GM19099 (cell line): ENCODE results near the gene NELFA.

Experiments
- POLR2A ChIP-seq: IDR thresholded peaks from 3 replicates; pipeline ENCODE4 v1.6.1; 2011; ENCODE audit warnings: low read depth; ENCODE audit not compliant: insufficient read length; ENCODE audit errors: extremely low read depth

NELFA gene

GRCh38 chr4:1979477-1980196 is 29.1 kb downstream of the NELFA start:
- no peak for TF ChIP-seq POLR2A

GRCh38 chr4:1978741-1979476 is 29.9 kb downstream of the NELFA start:
- no peak for TF ChIP-seq POLR2A

DNA sequence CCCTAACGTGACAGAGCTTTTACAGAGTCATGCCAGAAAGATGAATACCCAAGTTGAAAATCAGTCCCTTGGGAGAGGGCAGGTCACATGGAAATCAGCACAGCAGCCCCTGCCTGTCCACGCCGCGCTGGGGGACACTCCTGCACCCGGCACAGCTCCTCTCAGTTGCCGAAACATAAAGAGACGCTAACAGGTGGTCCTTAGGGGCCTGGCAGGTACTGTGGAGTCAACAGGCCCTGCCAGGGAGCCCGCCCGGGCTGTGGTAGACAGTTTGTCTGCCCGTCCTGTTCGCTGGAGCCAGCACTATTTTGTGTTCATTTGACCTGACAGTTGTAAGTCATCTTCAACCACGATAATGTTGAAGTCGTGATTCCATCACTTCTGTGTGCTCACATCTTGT is 30.5 kb downstream of the NELFA start:
- no peak for TF ChIP-seq POLR2A

DNA sequence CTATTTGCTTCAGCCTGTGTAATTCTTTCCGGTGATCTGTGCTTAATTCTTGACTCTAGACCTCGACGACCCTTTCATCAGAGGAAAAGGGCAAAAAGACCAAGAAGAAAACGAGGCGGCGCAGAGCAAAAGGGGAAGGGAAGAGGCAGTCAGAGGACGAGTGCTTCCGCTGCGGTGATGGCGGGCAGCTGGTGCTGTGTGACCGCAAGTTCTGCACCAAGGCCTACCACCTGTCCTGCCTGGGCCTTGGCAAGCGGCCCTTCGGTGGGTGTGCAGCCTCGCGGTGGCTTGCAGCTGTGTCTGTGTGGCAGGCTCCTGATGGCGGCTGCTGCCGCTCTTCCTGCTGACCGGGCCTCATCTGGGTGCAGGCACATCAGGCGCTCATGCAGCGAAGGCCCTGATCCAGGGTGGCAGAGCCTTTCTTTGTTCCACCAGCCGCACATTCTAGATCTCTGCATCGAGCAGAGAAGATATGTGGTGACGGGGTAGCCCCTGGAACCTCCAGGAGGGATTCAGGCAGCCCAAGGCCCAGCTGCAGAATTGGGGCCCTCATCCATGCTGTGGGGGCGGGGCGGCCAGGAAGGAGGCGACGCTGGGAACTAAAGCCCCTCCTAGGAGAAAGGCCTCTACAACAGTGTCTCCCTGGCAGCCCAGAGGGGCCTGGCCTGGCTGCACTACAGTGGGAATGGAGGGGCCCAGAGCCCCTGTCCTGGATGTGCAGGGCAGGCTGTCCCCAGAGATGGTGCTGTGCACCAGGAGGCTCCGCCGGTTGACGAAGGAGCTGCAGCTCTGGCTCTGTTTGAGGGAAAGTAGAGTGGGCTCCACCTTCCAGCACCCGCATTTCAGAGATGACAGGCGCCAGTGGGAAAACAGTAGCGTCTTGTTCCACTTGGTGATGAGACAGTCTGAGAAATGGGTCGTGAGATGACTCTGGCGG is 32.1 kb downstream of the NELFA start:
- no peak for TF ChIP-seq POLR2A

GRCh38 chr4:1975880-1976279 is 32.9 kb downstream of the NELFA start:
- no peak for TF ChIP-seq POLR2A

- no peak for TF ChIP-seq POLR2A
These were observed 33.4 kb downstream of the NELFA start for GRCh38 chr4:1975391-1975801.

DNA sequence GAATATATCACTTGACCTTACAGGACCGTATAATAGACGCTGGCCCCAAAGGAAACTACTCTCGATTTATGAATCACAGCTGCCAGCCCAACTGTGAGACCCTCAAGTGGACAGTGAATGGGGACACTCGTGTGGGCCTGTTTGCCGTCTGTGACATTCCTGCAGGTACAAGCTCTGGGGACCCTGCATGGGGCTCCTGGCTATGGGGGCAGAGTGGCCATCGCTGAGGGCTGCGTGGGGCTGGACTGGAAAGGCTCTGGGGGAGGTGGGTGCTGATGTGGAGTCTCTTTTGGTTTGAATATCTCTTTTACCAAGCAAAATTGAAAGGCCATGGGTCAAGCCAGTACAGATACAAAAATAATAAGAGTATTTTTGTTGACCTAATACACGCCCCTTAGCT is 33.9 kb downstream of the NELFA start:
- no peak for TF ChIP-seq POLR2A

GRCh38 chr4:1973661-1974060 is 35.1 kb downstream of the NELFA start:
- no peak for TF ChIP-seq POLR2A

DNA sequence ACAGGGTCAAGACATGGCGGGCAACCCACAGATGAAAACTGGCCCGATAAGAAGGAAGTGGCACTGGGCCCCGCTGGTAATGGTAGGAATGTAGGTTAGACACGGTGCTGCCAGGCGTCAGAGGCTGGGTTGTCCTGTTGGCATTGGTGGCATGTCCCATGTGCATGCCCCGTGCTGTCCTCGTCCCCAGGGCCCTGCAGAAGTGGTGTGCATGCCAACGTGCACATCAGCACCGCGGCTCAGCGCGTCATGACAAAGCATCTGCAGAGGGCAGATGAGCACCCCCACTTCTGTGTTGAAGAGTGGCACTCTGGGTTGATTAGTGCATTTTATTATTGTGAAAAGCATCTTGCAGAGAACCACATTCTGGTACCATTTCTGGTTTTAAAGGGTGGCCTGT is 35.6 kb downstream of the NELFA start:
- TF ChIP-seq POLR2A = no peak

DNA sequence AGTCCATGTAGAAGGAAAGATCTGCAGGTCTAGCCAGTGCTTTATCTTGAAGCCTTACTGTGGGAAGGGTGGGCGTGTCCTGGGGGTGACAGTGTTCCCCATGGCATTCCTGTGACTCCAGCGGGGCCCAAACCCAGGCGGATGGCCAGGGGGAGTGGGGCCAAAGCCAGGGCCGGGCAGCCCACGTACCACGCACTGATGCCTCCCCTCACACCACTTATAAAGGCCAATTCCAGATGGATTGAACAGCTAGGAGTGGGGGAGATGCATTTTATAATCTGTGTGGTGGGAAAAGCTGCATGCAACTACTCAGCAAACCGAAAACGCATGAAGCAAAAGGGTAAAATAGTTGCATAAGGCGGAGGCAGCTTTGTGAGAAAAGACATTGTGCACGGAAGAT is 36.4 kb downstream of the NELFA start:
- no peak for TF ChIP-seq POLR2A

GRCh38 chr4:1971456-1972200 is 37.1 kb downstream of the NELFA start:
- no peak for TF ChIP-seq POLR2A

DNA sequence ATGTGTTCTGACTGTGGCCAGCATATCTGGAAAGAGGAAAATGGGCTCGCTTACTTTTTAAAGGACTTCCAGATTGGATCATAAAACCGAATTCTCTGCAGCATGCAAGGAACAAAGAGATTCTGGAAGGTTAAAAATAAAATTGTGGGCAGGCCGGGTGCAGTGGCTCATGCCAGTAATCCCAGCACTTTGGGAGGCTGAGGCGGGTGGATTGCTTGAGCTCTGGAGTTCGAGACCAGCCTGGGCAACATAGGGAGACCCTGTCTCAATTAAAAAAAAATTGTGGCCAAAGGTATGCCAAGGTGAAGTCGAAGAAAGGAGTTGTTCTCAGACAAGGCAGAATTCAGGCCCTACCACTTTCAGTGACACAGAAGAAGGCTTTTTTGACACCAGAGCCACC is 37.8 kb downstream of the NELFA start:
- TF ChIP-seq POLR2A = no peak

DNA sequence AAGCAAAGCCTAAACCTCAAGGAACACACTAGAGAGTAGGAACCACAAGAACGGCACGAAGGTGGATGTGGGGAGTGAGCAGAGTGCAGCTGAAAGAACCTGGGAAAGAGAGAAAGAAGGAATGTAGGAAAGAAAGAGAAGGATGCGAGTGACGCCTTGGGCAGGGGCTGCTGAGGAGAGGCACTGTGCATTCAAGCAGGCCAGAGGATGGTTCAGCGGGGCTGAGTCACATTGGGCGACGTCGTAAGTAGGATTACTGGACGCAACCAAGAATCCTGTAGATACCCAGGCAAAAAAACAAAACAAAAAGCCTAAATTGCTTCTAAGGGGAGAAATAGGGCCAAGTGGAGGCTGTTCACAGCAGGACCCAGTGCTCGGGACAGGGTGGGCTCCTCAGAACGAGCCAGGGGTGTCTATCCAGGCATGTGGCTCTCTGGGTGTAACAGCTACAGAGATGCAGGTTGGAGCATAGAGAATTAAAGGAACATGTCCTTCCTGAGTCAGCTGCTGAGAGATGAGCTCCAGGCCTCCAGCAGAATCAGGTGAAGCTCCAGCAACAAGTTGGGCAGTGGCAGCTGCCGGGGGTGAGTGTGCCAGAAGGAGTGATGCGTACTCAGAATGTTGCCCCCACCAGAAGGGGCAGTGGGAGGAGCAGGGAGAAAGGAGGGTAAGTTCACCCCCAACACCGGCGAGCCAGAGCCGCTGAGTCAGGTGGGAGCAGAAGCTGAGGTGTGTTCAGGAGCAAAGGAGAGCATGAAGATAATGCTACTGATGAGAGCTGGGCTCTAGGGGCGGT is 38.6 kb downstream of the NELFA start:
- TF ChIP-seq POLR2A = no peak
